Ascending aorta (tissue), 2 donors: ENCODE measurements around the gene GRIA1. TPM values are rescaled to one million over a fixed set of nuclear protein-coding genes. Genes with fewer than 3 reads are reported as not detected.

Experiments
- DNase-seq, 2 donors: peaks; one replicate each; pipeline ENCODE4 v3.0.0-alpha.2; 2019; ENCODE audit warnings: low spot score in 2 of 2
- H3K27ac ChIP-seq, 2 donors: fragments of 200-600 bp; sonication (generic); one replicate each; pipeline ENCODE4 v1.5.1; 2016 to 2017; ENCODE audit warnings: mild to moderate bottlenecking in 1 of 2
- H3K27me3 ChIP-seq: fragments of 200-600 bp; sonication (generic); one replicate; pipeline ENCODE4 v1.5.1; 2017
- H3K36me3 ChIP-seq, 2 donors: fragments of 200-600 bp; sonication (generic); one replicate each; pipeline ENCODE4 v1.5.1; 2016
- H3K4me1 ChIP-seq, 2 donors: fragments of 200-600 bp; sonication (generic); one replicate each; pipeline ENCODE4 v1.5.1; 2016 to 2017; ENCODE audit warnings: mild to moderate bottlenecking in 1 of 2
- H3K4me3 ChIP-seq, 2 donors: fragments of 200-600 bp; sonication (generic); one replicate each; pipeline ENCODE4 v1.5.1; 2016 to 2017; ENCODE audit warnings: mild to moderate bottlenecking in 1 of 2
- H3K9me3 ChIP-seq, 2 donors: fragments of 200-600 bp; sonication (generic); one replicate each; pipeline ENCODE4 v1.5.1; 2016
- CTCF ChIP-seq, 3 experiments: fragments of 200-600 bp in 2 of 3; fragments of 450-650 bp in 1 of 3; sonication (generic) in 2 of 3; IDR thresholded peaks; one replicate each; pipeline ENCODE4 v1.5.1; 2016 to 2019; ENCODE audit warnings: antibody characterized with exemption in 3 of 3, mild to moderate bottlenecking in 1 of 3, moderate library complexity in 1 of 3
- intact Hi-C: fragments of 100-400 bp; cut with DNase I; formaldehyde crosslinking; loops from one replicate; pipeline ENCODE4 v1.15.1; 2023
- total RNA-seq: library from RNA; depleted of rRNA; stranded (reverse); fragments of >200 nt; gene quantifications from one replicate; pipeline ENCODE4 v1.1.0, GENCODE V29; 2016

Gene GRIA1
- total RNA-seq, 1 donor from 2014 or later: 7.0 TPM

- Histone ChIP-seq H3K36me3 (no peaks in the 10 kb centered on the region), H3K4me1 (no peaks in the 10 kb centered on the region), H3K4me3 (no peak overlapping the region), H3K27me3 (no peaks in the 10 kb centered on the region), H3K9me3 (no peaks in the 10 kb centered on the region), H3K27ac (no peak overlapping the region)
- TF ChIP-seq CTCF (IDR thresholded peaks at IDR 0.05): no peak
- no peak for DNase-seq
- intact Hi-C loops: no loop called here
These were observed 95.3 kb downstream of the GRIA1 start for GRCh38 chr5:153585622-153586277.

GRCh38 chr5:153592081-153592480 is 101.6 kb downstream of the GRIA1 start:
- Histone ChIP-seq H3K4me1 (no peaks in the 10 kb centered on the region), H3K4me3 (no peak overlapping the region), H3K27me3 (no peaks in the 10 kb centered on the region), H3K27ac (no peak overlapping the region), H3K9me3 (no peaks in the 10 kb centered on the region), H3K36me3 (no peaks in the 10 kb centered on the region)
- no peak for TF ChIP-seq CTCF (IDR thresholded peaks at IDR 0.05)
- DNase-seq: no peak
- intact Hi-C loops: no loop called here

GRCh38 chr5:153594785-153595184 is 104.3 kb downstream of the GRIA1 start:
- TF ChIP-seq CTCF (IDR thresholded peaks at IDR 0.05): no peak
- intact Hi-C loops: no loop called here
- H3K9me3 ChIP-seq: no peaks in the 10 kb centered on the region
- H3K4me3 ChIP-seq: no peak overlapping the region
- no peak overlapping the region for H3K27ac ChIP-seq
- H3K4me1 ChIP-seq: no peaks in the 10 kb centered on the region
- DNase-seq: no peak
- no peaks in the 10 kb centered on the region for H3K36me3 ChIP-seq
- H3K27me3 ChIP-seq: no peaks in the 10 kb centered on the region

- Histone ChIP-seq H3K9me3 (no peaks in the 10 kb centered on the region), H3K4me3 (no peak overlapping the region), H3K36me3 (no peaks in the 10 kb centered on the region), H3K27me3 (no peaks in the 10 kb centered on the region), H3K4me1 (no peaks in the 10 kb centered on the region), H3K27ac (no peak overlapping the region)
- no peak for DNase-seq
- intact Hi-C loops: no loop called here
- no peak for TF ChIP-seq CTCF (IDR thresholded peaks at IDR 0.05)
These were observed 107.6 kb downstream of the GRIA1 start for GRCh38 chr5:153598099-153598498.

- intact Hi-C loops: no loop called here
- H3K4me1 ChIP-seq: no peaks in the 10 kb centered on the region
- no peak overlapping the region for H3K27ac ChIP-seq
- no peak for TF ChIP-seq CTCF (IDR thresholded peaks at IDR 0.05)
- H3K9me3 ChIP-seq: no peaks in the 10 kb centered on the region
- no peaks in the 10 kb centered on the region for H3K27me3 ChIP-seq
- H3K36me3 ChIP-seq: no peaks in the 10 kb centered on the region
- DNase-seq: no peak
- H3K4me3 ChIP-seq: no peak overlapping the region
These were observed 110.9 kb downstream of the GRIA1 start for GRCh38 chr5:153601377-153601776.

- intact Hi-C loops: no loop called here
- no peak overlapping the region for H3K27ac ChIP-seq
- H3K27me3 ChIP-seq: no peaks in the 10 kb centered on the region
- H3K36me3 ChIP-seq: no peaks in the 10 kb centered on the region
- no peaks in the 10 kb centered on the region for H3K4me1 ChIP-seq
- no peak overlapping the region for H3K4me3 ChIP-seq
- no peak for TF ChIP-seq CTCF (IDR thresholded peaks at IDR 0.05)
- no peaks in the 10 kb centered on the region for H3K9me3 ChIP-seq
- DNase-seq: no peak
These were observed 114.9 kb downstream of the GRIA1 start for GRCh38 chr5:153605386-153605785.
